GM21423 (cell line): ENCODE results near the gene SZT2.

Experiments
- ATAC-seq: cut with Tn5 transposase; IDR thresholded peaks from one replicate; pipeline ENCODE4 v1.9.1; 2021; ENCODE audit warnings: mild to moderate bottlenecking, moderate library complexity; ENCODE audit not compliant: unreplicated experiment

SZT2 gene

DNA sequence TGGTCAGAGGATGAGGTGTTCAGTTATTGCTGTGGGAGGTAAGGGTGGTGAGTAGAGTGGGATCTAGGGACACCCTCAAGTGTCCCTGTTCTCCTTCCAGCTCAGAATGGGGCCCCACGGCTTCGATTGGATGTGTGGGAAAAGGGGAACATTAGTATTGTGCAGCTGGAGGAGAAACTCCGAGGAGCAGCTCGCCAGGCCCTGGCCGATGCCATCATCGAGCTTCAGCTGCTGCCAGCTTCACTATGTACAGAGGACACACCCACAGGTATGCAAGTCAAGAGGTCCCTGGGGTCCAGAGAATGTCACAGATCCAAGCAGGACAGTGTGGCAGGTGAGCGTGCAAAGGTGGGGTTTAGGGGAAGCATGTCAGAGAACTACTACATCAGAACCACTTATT, 50.1 kb downstream of the SZT2 start:
- ATAC-seq, result no peak

- no peak for ATAC-seq
Measured at GRCh38 chr1:43440358-43440757, 50.7 kb downstream of the SZT2 start.

DNA sequence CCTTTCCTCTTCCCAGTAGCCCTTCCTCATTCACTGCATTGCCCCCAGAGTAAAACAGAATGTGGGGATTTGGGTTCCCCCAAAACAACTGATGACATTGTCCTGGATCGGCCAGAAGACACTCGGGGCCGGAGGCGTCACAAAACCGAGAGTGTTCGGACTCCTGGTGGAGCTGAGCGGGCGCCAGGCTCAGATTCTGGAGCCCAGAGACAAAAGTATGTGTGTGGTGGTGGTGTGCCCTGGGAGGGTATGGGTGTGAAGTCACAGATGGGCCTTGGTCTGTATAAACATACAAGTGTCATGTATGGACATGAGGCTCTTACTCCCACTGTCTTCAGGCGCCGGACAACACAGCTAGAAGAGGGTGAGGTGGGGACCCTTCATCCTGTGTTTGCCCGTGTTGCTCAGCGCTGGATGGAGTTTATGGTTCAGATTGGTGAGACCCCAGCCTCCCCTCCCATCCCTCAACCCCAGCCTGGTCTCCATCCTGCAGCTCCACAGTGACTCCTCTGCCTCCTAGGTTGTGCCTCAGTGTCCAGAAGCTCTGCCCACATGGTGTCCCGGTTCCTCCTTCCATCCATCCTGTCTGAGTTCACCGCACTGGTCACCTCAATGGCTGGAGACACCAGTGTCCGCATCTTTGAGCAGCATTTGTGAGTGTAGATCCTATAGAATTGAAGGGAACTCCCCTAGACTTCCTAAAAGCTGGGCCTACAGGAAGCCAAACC, 51.6 kb downstream of the SZT2 start:
- no peak for ATAC-seq

DNA sequence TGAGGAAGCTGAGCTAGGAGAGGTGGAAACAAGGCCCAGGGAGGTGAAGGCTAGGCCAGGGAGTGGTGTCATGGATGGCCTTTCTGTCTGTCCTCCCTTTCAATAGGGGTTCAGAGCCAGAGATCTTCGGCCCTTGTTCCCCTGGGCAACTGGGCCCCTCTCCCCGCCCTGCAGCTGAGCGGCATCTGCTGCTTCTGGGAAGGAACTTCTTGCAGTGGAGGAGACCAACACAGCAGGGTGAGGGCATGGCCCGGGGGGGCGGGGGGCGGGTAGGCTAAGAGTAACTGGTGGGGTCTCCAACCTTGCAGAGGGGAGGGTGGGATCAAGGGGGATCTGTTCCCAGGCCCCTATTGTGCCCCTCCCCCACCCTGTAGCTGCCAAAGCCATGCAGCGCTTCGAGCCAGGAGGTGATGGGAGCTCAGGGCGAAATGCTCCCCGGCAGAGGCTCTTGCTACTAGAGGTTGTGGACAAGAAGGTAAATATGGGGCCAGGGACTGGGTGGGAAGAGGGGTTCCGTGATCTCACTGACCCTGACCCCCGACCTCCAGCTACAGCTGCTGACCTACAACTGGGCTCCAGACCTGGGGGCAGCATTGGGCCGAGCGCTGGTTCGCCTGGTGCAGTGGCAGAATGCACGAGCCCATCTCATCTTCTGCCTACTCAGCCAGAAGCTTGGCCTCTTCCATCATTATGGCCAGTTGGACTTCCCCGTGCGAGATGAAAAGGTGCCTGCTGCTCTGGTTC, 52.4 kb downstream of the SZT2 start:
- ATAC-seq, result no peak

- ATAC-seq, result no peak
Measured at GRCh38 chr1:43442756-43443155, 53.1 kb downstream of the SZT2 start.

GRCh38 chr1:43443197-43443946, 53.7 kb downstream of the SZT2 start:
- ATAC-seq, result no peak

DNA sequence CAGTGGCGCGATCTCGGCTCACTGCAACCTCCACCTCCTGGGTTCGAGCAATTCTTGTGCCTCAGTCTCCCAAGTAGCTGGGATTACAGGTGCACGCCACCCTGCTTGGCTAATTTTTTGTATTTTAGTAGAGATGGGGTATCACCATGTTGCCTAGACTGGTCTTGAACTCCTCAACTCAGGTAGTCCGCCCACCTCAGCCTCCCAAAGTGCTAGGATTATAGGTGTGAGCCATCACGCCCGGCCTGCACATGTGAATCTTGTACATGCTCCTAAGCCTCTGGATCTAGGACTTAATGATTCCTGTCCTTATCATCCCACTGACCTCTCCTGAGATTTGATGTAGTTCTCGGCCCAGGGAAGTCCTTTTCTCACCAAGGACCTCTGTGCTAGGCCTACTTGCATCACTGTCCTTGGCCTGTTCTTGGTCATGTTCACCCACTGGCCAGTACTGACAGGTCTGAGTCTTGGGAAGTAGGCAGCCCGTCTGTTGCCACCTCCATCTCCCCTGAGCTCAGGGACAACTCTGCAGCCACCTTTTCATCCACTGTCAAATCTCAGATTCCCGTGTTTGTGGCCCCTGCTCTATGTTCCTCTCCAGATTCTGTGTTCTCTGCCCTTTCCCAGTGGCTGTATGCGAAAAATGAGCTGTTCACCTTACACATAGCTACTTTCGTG, 54.6 kb downstream of the SZT2 start:
- no peak for ATAC-seq

DNA sequence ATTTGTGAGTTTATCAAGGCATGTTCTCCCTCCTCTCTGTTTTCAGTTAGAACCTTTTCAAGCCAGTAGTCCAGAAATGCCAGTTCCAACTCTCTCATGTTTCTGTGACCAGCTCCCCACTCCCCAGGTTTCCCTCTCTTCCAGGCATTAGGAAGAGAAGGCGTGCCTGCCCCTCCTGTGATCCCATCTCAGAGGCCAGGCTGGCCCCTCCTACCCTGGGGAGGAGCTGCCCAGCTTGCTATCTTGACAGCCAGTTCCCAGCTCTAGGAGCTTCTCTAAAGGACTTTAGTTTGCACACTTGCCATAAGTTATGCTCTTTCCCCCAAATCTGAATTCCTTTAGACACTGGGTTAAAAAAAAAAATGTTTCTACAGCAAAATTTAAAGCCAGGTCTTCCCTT, 55.1 kb downstream of the SZT2 start:
- ATAC-seq, result no peak

- ATAC-seq, result no peak
Measured at GRCh38 chr1:43445606-43446387, 56.1 kb downstream of the SZT2 start.

DNA sequence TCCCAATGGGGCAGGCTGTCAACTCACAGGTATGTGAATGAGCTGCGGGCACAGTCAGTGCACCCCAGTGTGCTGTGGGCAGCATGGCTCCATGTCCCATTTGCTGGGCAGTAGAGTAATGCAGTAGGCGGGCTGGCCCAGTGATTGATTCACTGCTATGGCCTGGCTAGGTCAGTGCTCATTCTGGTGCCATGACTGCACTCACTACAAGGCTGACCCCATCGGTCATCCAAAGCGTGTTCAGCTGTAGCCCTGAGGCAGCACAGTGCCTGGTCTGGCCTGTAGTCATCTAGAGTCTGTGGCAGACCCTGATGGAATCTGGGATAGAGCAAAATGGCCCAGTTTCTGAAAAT, 56.7 kb downstream of the SZT2 start:
- ATAC-seq, result no peak

DNA sequence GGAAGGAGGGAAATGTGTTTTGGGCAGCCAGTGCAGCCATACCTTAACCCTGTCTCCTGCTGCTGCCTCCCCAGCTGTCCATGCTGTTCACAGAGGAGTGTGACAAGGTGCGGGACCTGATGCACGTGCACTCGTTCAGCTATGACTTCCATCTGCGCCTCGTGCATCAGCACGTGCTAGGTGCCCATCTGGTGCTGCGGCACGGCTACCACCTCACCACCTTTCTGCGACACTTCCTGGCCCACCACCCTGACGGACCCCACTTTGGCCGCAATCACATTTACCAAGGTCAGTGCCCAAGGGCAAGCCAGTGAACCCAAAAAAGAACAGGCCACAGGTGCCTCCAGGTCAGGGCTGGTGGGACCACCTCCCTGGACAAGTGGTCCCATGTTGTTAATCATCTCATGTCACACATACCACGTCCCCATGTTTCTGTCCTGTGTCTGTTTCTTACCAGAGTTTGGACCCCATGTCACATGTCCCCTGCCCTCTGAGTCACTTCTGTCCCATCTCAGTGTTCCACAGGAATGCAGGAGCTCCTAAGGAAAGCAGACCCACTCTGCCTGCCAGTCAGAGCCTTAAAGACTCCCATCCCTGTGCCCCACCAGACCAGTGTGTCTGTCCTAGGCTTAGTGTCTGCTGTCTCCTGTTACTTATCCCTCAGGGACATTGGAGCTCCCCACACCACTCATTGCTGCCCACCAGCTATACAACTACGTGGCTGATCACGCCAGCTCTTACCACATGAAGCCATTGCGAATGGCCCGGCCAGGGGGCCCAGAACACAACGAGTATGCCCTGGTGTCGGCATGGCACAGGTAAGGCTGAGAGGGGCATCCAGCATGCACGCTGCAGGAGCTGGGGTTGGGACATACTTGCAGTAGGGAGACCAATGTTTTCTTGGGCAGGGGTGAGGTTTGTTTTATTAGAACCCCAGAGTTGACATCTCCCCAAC, 57.5 kb downstream of the SZT2 start:
- ATAC-seq, result no peak

GRCh38 chr1:43447891-43448708, 58.4 kb downstream of the SZT2 start:
- ATAC-seq, result no peak

DNA sequence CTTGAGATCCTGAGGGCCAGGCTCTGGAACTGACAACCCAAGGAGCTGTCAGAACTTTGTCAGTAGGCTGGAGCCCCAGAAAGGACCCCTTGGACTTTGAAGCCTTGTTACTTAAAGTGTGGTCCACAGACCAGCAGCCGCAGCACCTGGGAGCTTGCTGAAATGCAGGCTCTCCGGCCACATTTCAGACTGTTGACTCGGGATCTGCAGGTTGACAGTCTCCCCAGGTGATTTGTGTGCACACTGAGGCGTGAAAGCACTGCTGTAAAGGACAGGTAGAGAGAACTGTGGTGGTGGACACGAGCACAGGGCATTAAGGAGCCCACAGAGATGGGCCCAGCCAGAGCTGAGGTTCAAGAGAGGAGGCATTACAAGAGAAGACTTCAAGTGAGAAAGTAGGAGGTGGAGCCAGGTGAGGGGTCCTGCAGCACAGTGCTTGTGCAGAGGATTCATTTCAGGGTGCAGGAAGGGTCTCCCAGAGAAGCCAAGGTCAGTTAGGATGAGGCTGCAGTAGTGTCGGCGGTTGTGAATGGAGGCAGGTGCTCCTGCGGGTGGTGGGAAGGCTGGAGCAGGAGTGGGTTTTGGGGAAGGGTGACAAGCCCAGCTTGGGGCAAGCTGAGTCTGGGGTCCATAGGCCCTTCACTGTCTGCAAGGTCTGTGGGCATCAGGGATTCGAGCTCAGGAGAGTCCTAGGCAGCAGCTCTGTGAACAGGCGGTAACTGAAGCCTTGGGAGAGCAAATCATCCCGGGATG, 59.4 kb downstream of the SZT2 start:
- no peak for ATAC-seq

- no peak for ATAC-seq
Measured at GRCh38 chr1:43449708-43450069, 60.0 kb downstream of the SZT2 start.

DNA sequence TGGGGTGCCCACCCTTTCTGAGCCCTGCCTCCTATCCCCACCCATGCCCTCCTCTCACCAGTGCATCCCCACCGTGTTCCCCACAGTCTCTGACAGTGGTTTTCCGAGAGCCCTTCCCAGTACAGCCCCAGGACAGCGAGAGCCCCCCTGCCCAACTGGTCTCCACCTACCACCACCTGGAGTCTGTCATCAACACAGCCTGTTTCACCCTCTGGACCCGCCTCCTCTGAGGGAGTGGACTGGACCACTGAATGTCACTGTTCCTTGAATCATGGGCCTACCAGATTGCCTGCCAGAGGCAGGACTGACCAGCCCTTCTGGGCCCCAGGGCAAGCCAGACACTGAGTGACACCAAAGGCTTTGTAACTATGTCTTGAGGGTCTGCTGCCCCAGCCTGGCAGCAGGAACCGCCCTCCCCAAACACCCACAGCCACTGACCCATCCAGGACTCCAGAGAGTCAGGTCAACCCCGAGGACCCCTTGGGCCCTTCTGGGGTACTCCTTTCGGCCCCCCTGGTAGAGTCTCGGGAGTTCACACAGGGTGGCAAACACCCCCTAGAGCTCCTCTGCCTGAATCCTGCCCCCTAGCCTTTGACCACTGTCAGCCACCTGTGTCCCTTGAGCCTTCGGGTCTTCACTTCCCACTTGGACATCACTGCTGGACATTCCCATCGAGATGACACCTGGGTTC, 60.7 kb downstream of the SZT2 start:
- no peak for ATAC-seq

DNA sequence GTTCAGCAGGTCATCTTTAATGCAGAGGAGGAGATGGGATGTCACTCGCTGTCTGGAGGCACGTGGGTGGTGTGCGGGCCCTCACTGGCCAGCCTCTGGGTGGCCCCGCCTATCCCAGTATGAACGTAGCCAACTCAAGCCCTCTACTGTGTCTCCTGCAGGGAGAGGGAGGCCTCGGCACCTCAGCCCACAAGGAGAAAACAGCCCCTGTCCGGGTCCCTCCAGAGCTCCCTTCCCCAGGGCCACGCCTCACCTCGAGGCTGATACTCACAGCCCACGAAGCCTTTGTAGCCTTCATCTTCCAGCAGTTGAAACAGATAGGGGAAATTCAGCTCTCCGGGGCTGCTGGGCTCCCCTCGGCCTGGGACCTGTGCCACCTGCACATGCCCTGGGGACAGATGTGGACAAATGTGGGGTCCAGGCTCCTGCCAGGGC, 61.5 kb downstream of the SZT2 start:
- ATAC-seq, result no peak
